ENCODE data around the gene CSNK2B. TPM values are rescaled to one million over a fixed set of nuclear protein-coding genes. Genes with fewer than 3 reads are reported as not detected.

Gene CSNK2B
- total and polyA plus RNA-seq, 10 of the 15 experiments (the other 5 are each of a cell fraction or from before 2014, with no cell fraction given): 56.3 to 405 (median 286) TPM

DNA sequence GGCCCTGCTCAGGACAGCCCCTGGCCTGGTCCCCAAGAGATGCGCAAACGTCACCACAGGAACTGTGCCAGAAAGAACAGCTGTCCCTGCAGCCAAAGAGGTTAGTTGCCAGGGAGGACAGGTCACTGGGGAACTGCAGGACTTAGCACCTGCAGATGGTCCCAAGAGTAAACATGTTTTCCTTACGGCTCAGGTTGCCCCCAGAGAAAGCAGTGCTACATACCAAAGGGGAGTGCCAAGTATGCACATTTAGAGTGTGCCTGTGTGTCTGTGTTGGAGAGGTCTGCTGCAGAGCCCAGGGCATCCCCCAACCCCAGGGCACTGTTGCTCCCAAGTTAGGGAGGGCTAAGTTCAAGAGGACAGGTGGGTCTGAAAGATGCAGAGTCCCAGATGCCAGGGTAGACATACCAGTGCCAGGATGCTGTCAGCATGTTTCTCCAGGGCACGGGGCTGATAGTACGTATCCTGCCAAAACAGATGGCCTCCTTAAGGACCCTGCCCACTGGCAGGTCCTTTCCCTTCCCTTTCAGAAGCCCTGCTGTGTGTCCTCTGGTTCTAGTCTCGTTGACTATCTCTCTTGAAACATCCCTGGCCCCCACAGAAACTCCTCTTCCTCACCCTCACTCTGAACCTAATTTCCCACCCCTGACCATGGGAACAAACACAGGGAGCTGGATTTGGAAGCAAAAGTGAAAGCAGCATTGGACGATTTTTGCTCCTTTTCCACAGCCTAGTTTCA, 36.0 kb downstream of the CSNK2B start (continued):
- TF ChIP-seq FOXM1 (IDR thresholded peaks at IDR 0.05; ENCODE audit: low read depth, low read length) (no peak), WRNIP1 (IDR thresholded peaks at IDR 0.05; ENCODE audit: borderline replicate concordance, low read depth, low read length) (no peak), DPF2 (IDR thresholded peaks at IDR 0.05) (no peak), ZZZ3 (IDR thresholded peaks at IDR 0.05; ENCODE audit: control insufficient read depth, insufficient read length, low read depth) (no peak), ASH2L (IDR thresholded peaks at IDR 0.05; ENCODE audit: borderline replicate concordance, low read depth) (no peak), EGR1 (IDR thresholded peaks at IDR 0.05; ENCODE audit: borderline replicate concordance in 1 of 2, low read depth in 2 of 2, low read length in 2 of 2) (no peak), LARP7 (IDR thresholded peaks at IDR 0.05) (no peak), NFXL1 (IDR thresholded peaks at IDR 0.05; ENCODE audit: borderline replicate concordance) (no peak), YY1 (IDR thresholded peaks at IDR 0.05; ENCODE audit: low read depth, low read length) (no peak)

DNA sequence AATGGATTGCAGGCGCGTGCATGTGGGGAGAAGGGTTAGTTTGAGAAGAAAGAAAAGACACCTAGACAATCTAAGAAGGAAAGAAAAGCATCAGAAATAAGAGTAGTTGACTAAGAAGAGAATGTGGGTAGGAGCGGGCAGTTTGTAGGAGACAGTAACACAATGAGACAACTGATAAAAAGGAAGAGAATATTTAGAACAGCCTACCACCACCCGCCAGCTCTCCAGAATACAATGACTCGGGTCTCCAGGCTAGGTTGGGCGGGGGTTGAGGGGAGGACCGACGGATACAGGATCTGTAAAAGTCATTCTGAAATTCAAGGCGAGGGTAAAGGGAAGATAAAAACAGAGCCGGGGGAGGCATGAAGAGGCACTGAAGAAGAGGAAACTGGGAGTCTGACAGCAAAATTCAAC, 36.5 kb downstream of the CSNK2B start:
- no peak for FAIRE-seq
- Histone ChIP-seq H2AFZ (ENCODE audit: control insufficient read depth, low read depth, low read length) (peak overlapping the region; percentile 57), H3K27me3 (replicated peaks in 1 of 2; ENCODE audit: control insufficient read depth in 2 of 2, insufficient read depth in 2 of 2, low read length in 1 of 2) (no peaks in the 10 kb centered on the region), H3K4me2 (ENCODE audit: control insufficient read depth, insufficient read depth) (peak overlapping the region; percentile 81), H3K79me2 (ENCODE audit: control insufficient read depth, insufficient read depth, low read length) (peaks cover 17% of the 10 kb centered on the region), H3K4me3 (peak overlapping the region; percentile 96), H3K9me3 (replicated peaks; ENCODE audit: control insufficient read depth, insufficient read depth, low read length) (no peaks in the 10 kb centered on the region), H3K4me1 (ENCODE audit: control insufficient read depth, insufficient read depth, low read length) (peaks cover 9% of the 10 kb centered on the region; the same call in 1 of the 2 replicates), H3K9ac (ENCODE audit: control insufficient read depth, insufficient read depth, low read length) (peak overlapping the region; percentile 69), H3K27ac (ENCODE audit: control insufficient read depth, insufficient read depth) (peak overlapping the region; percentile 91), H4K20me1 (ENCODE audit: control insufficient read depth, insufficient read depth) (no peaks in the 10 kb centered on the region), H3K36me3 (ENCODE audit: control insufficient read depth in 2 of 2, insufficient read depth in 2 of 2, low read length in 1 of 2) (peaks cover 0 to 2% of the 10 kb centered on the region in 2 experiments; a peak in 2 of 4 replicates)
- ChIA-PET CTCF (interaction anchor here (0.6 to 1.5 kb wide), 8 partner anchors 8 to 208 kb away, joined by 3 to 10 read pairs (median 4); partner anchors contain the start of gene MSH5), POLR2A (interaction anchor here (0.9 to 3.2 kb wide), 11 partner anchors 35 to 196 kb away, joined by 3 to 23 read pairs (median 5); partner anchors contain the start of genes CLIC1, DDX39B, EHMT2 and GPANK1), RAD21 (ENCODE audit: unreplicated experiment) (interaction anchor here (0.8 to 1.7 kb wide), 7 partner anchors 29 to 161 kb away, joined by 3 to 8 read pairs (median 4); partner anchors contain the start of genes CLIC1 and NEU1), SMC1A (ENCODE audit: uncharacterized antibody, unreplicated experiment) (interaction anchor here (0.7 to 3.1 kb wide), 5 partner anchors 32 to 427 kb away, joined by 3 to 18 read pairs (median 4); partner anchors contain the start of genes CLIC1, DDX39B and LY6G5B)
- peak; percentile 25 for ATAC-seq
- no peak for DNase-seq (ENCODE audit: low read depth, low spot score)
- WGBS (ENCODE audit: insufficient coverage, insufficient replicate concordance, low lambda C conversion rate, missing lambda C conversion rate): under 1% methylated on average over 10 of the region's 10 CpGs
- TF ChIP-seq FOXM1 (IDR thresholded peaks at IDR 0.05; ENCODE audit: low read depth, low read length) (no peak), RB1 (IDR thresholded peaks at IDR 0.05; ENCODE audit: borderline replicate concordance) (no peak), KLF5 (IDR thresholded peaks at IDR 0.05; ENCODE audit: partially characterized antibody) (no peak), CEBPB (IDR thresholded peaks at IDR 0.05; ENCODE audit: borderline replicate concordance in 1 of 2, low read depth in 2 of 2, low read length in 2 of 2) (no peak), SREBF2 (IDR thresholded peaks at IDR 0.05; ENCODE audit: low read length) (no peak), CREB1 (IDR thresholded peaks at IDR 0.05; ENCODE audit: low read depth) (no peak), KAT2A (conservative IDR thresholded peaks at IDR 0.05; ENCODE audit: control insufficient read depth, low read depth, low read length) (no peak), SMAD5 (IDR thresholded peaks at IDR 0.05; ENCODE audit: low read depth) (no peak), BHLHE40 (IDR thresholded peaks at IDR 0.05; ENCODE audit: borderline replicate concordance in 1 of 2, low read depth in 2 of 2, low read length in 1 of 2) (no peak)
- TF ChIP-seq, protein P1, sequence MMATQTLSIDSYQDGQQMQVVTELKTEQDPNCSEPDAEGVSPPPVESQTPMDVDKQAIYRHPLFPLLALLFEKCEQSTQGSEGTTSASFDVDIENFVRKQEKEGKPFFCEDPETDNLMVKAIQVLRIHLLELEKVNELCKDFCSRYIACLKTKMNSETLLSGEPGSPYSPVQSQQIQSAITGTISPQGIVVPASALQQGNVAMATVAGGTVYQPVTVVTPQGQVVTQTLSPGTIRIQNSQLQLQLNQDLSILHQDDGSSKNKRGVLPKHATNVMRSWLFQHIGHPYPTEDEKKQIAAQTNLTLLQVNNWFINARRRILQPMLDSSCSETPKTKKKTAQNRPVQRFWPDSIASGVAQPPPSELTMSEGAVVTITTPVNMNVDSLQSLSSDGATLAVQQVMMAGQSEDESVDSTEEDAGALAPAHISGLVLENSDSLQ (IDR thresholded peaks at IDR 0.05): no peak
- TF ChIP-seq, protein P2, sequence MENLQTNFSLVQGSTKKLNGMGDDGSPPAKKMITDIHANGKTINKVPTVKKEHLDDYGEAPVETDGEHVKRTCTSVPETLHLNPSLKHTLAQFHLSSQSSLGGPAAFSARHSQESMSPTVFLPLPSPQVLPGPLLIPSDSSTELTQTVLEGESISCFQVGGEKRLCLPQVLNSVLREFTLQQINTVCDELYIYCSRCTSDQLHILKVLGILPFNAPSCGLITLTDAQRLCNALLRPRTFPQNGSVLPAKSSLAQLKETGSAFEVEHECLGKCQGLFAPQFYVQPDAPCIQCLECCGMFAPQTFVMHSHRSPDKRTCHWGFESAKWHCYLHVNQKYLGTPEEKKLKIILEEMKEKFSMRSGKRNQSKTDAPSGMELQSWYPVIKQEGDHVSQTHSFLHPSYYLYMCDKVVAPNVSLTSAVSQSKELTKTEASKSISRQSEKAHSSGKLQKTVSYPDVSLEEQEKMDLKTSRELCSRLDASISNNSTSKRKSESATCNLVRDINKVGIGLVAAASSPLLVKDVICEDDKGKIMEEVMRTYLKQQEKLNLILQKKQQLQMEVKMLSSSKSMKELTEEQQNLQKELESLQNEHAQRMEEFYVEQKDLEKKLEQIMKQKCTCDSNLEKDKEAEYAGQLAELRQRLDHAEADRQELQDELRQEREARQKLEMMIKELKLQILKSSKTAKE (IDR thresholded peaks at IDR 0.05; ENCODE audit: low read depth, poor library complexity, severe bottlenecking): no peak
- TSS peak; percentile 63 for BruUV-seq (replicated peaks)
- intact Hi-C loops (cut with micrococcal nuclease; ENCODE audit: unreplicated experiment) (loop anchor here (2.0 kb wide), 1 partner anchor 36 kb away; no protein-coding TSS in a partner anchor), in situ Hi-C loops (cut with MboI) (no loop called here)
